Thyroid gland (tissue), 4 donors: ENCODE data around the gene KY. TPM values are rescaled to one million over a fixed set of nuclear protein-coding genes. Genes with fewer than 3 reads are reported as not detected.

ENCODE experiments used
- DNase-seq, 2 donors: peaks; one replicate each; pipeline ENCODE4 v3.0.0-alpha.2; 2019
- H3K27ac ChIP-seq, 3 donors: fragments of 200-600 bp; sonication (generic); 1 replicate in 2 of 3; 2 replicates in 1 of 3; pipeline ENCODE4 v1.5.1; 2016 to 2019; ENCODE audit warnings: mild to moderate bottlenecking in 1 of 3, moderate library complexity in 1 of 3
- H3K27me3 ChIP-seq: fragments of 200-600 bp; sonication (generic); one replicate; pipeline ENCODE4 v1.5.1; 2019
- H3K36me3 ChIP-seq, 2 donors: fragments of 200-600 bp; sonication (generic); one replicate each; pipeline ENCODE4 v1.5.1; 2016 to 2019
- H3K4me1 ChIP-seq, 2 donors: fragments of 200-600 bp; sonication (generic); one replicate each; pipeline ENCODE4 v1.5.1; 2017 to 2019
- H3K4me3 ChIP-seq, 3 donors: fragments of 200-600 bp; sonication (generic); replicated peaks in 1 of 3; 1 replicate in 2 of 3; 2 replicates in 1 of 3; pipeline ENCODE4 v1.5.1; 2016; ENCODE audit warnings: mild to moderate bottlenecking in 1 of 3
- H3K9me3 ChIP-seq: fragments of 200-600 bp; sonication (generic); one replicate; pipeline ENCODE4 v1.5.1; 2017
- POLR2A ChIP-seq, 2 donors: fragments of 450-650 bp; IDR thresholded peaks; one replicate each; pipeline ENCODE4 v1.6.1; 2017; ENCODE audit warnings: antibody characterized with exemption in 2 of 2, mild to moderate bottlenecking in 2 of 2, moderate library complexity in 1 of 2
- WGBS, 2 donors: methylation state at CpG; one replicate each; pipeline ENCODE4 v1.1.5; 2017; 5-methylcytosine and 5-hydroxymethylcytosine counted together
- intact Hi-C: fragments of 100-400 bp; cut with DNase I; formaldehyde crosslinking; loops from one replicate; pipeline ENCODE4 v1.15.1; 2023
- total RNA-seq, 4 donors: library from RNA; depleted of rRNA; stranded (reverse); fragments of >200 nt; gene quantifications; one replicate each; pipeline ENCODE4 v1.2.3, GENCODE V29; 2016
- TF ChIP-seq, protein P1 (sequence below), 6 experiments: fragments of 200-600 bp in 3 of 6; fragments of 450-650 bp in 3 of 6; sonication (generic) in 3 of 6; IDR thresholded peaks; one replicate each; pipeline ENCODE4 v1.5.1; 2016 to 2019; ENCODE audit warnings: antibody characterized with exemption in 6 of 6, mild to moderate bottlenecking in 2 of 6, inconsistent platforms in 1 of 6, moderate library complexity in 1 of 6

The KY gene
- total RNA-seq, 4 donors from 2014 or later = 3.2 to 10.2 (median 7.2) TPM

DNA sequence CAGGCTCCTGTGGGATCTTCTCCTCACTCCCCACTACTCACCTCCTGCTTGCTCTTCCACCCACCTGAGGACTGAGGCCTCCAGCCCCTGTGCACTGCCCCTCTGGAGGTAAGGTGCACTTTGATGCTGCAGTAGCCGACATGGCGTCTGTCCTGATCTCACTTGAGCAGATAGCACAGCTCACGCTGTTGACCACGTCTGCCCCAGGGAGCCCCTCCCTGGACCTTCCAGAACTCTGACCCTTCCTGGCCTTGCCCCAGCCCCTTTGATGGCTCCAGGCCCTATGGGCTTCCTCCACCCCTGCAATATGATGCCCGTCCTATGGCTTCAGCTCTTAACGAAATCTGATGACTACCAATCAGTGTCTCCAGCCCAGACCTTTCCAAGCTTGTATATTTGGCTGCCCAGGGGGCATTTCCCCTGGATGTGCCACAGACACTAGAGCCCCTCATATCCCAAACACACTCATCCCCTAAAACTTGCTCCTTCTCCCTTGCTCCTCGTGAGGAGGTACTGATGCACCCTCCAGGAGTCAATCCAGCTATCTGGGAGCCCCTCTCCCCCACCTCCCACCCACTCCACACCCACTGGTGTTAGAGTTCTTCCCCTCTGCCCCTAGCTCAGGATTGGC, 27.1 kb downstream of the KY start:
- H3K27me3 ChIP-seq = no peaks in the 10 kb centered on the region
- H3K27ac ChIP-seq = no peak overlapping the region
- H3K9me3 ChIP-seq = no peaks in the 10 kb centered on the region
- no peak overlapping the region for H3K4me3 ChIP-seq
- TF ChIP-seq POLR2A (IDR thresholded peaks at IDR 0.05) = no peak
- TF ChIP-seq, protein P1, sequence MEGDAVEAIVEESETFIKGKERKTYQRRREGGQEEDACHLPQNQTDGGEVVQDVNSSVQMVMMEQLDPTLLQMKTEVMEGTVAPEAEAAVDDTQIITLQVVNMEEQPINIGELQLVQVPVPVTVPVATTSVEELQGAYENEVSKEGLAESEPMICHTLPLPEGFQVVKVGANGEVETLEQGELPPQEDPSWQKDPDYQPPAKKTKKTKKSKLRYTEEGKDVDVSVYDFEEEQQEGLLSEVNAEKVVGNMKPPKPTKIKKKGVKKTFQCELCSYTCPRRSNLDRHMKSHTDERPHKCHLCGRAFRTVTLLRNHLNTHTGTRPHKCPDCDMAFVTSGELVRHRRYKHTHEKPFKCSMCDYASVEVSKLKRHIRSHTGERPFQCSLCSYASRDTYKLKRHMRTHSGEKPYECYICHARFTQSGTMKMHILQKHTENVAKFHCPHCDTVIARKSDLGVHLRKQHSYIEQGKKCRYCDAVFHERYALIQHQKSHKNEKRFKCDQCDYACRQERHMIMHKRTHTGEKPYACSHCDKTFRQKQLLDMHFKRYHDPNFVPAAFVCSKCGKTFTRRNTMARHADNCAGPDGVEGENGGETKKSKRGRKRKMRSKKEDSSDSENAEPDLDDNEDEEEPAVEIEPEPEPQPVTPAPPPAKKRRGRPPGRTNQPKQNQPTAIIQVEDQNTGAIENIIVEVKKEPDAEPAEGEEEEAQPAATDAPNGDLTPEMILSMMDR (IDR thresholded peaks at IDR 0.05) = no peak
- no peaks in the 10 kb centered on the region for H3K36me3 ChIP-seq
- no peaks in the 10 kb centered on the region for H3K4me1 ChIP-seq
- intact Hi-C loops = no loop called here
- 93 to 95% methylated on average over 7 of the region's 7 CpGs for WGBS, 2 donors
- DNase-seq = no peak

DNA sequence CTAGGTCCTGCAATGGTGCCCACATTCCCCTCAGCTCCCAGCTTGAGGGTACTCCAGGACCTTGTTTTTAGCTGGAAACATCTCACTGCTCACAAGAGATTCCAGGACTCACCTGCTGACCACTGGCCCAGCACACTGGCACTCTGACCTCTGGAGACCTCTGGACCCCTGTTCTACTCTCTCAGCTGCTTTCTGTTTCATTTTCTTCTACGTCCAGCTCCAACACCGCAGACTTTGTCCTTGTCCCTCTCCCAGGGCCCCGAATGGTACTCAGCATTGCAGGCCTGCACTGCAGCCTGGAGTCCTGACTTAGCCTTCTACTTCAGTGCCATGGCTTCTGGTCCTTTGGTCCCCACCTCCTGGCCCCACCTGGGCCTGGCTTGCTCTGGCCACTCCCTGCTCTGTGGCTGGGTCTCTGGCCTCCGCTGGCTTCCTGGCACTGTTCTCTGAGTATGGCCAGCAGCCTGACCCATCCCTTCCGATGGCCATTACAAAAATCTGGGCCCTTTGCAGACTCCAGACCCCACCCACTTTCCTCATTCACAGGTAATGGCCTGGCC, 27.9 kb downstream of the KY start:
- H3K9me3 ChIP-seq = no peaks in the 10 kb centered on the region
- no peak overlapping the region for H3K4me3 ChIP-seq
- H3K4me1 ChIP-seq = no peaks in the 10 kb centered on the region
- TF ChIP-seq, protein P1 (IDR thresholded peaks at IDR 0.05) = no peak
- no peak for TF ChIP-seq POLR2A (IDR thresholded peaks at IDR 0.05)
- no peaks in the 10 kb centered on the region for H3K36me3 ChIP-seq
- no peak overlapping the region for H3K27ac ChIP-seq
- no peak for DNase-seq
- intact Hi-C loops = no loop called here
- H3K27me3 ChIP-seq = no peaks in the 10 kb centered on the region
- 76 to 94% methylated on average over 5 of the region's 5 CpGs for WGBS, 2 donors

DNA sequence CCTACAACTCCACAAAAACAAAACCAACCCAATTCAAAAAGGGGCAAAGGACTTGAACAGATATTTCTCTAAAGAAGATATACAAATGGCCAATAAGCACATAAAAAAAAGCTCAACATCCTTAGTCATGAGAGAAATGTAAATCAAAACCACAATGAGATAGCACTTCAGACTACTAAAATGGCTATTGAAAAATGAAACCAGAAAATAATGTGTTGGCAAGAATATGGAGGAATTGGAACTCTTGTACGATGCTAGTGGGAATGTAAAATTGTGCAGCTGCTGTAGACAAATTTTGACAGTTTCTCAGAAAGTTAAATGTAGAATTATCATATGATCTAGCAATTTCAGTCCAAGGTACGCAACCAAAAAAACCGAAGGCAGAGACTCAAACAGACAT, 29.0 kb downstream of the KY start:
- H3K27me3 ChIP-seq = no peaks in the 10 kb centered on the region
- intact Hi-C loops = no loop called here
- no peaks in the 10 kb centered on the region for H3K9me3 ChIP-seq
- DNase-seq = no peak
- 68 to 88% methylated on average over 3 of the region's 3 CpGs for WGBS, 2 donors
- no peak overlapping the region for H3K27ac ChIP-seq
- no peak overlapping the region for H3K4me3 ChIP-seq
- no peaks in the 10 kb centered on the region for H3K36me3 ChIP-seq
- no peaks in the 10 kb centered on the region for H3K4me1 ChIP-seq
- TF ChIP-seq POLR2A (IDR thresholded peaks at IDR 0.05) = no peak
- TF ChIP-seq, protein P1 (IDR thresholded peaks at IDR 0.05) = no peak

DNA sequence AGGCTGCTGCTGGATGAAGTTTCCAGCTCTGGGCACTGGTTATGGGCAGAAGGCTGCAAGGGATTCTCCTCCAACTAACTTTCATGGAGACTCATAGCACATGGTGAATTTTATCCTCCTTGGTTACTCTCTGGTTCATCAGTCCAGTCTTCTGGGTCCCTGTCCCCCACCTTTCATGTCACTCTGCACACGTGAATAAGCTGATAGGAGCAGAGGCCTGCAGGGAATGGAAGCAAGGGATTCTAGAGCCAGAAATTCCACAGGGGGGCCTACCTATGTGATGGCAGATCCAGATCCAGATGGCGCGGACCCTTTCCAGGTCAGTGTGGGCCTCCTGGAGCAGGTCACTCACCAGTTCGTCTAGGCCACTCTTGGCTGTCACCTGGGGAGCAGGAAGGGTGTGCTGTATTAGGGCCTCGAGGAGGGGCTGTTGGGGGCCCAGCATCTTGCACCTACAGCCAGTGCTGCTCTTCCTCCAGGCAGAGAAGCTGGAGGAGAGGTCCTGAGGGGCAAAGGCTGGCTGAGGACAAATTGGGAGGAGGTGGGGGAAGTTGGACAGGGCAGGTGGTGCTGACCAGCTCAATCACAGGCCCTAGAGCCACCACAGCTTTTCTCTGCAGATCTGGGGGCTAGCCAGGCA, 30.2 kb downstream of the KY start:
- Histone ChIP-seq H3K4me1 (no peaks in the 10 kb centered on the region), H3K36me3 (no peaks in the 10 kb centered on the region), H3K9me3 (no peaks in the 10 kb centered on the region), H3K27ac (no peak overlapping the region), H3K4me3 (no peak overlapping the region), H3K27me3 (no peaks in the 10 kb centered on the region)
- WGBS, 2 donors = 92 to 97% methylated on average over 5 of the region's 5 CpGs
- intact Hi-C loops = no loop called here
- TF ChIP-seq, protein P1 (IDR thresholded peaks at IDR 0.05) = no peak
- no peak for TF ChIP-seq POLR2A (IDR thresholded peaks at IDR 0.05)
- DNase-seq = no peak

DNA sequence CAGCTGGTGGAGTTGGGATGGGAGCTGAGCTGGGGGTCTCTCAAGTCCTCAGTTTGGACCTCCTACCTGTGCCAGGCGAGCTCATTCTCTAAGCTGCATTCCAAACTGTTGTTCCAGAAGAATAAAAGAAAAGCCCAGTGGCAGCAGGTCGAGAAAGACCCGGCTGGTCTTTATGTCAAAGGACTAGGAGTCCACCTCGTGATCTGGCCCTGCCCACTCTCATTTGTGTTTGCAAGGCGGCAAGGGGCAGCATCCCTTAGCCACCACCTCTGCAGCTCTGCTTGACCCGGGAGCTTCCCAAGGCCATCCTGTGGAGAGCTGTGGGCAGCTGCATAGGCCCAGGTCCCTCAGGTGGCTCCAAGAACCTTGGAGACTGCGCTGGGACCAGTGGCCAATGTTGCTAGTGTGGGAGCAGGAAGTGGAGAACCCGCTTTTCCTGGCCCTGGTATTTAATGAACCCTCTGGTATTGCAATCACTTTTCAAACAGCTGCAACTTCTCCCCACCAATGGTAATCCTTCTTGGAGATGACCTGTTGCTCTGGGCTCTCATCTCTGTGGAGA, 30.9 kb downstream of the KY start:
- H3K4me3 ChIP-seq = no peak overlapping the region
- no peak for TF ChIP-seq POLR2A (IDR thresholded peaks at IDR 0.05)
- TF ChIP-seq, protein P1 (IDR thresholded peaks at IDR 0.05) = no peak
- no peak overlapping the region for H3K27ac ChIP-seq
- no peaks in the 10 kb centered on the region for H3K4me1 ChIP-seq
- DNase-seq = no peak
- no peaks in the 10 kb centered on the region for H3K36me3 ChIP-seq
- intact Hi-C loops = no loop called here
- WGBS, 2 donors = 87 to 89% methylated on average over 7 to 8 of the region's 8 CpGs
- no peaks in the 10 kb centered on the region for H3K9me3 ChIP-seq
- no peaks in the 10 kb centered on the region for H3K27me3 ChIP-seq
